Panc1 (cell line): ENCODE data around the gene PCYT2.

ENCODE experiments used
- CTCF ChIP-seq: fragments of 450-650 bp; IDR thresholded peaks from 2 replicates; pipeline ENCODE4 v1.5.1; 2017; ENCODE audit warnings: mild to moderate bottlenecking
- POLR2AphosphoS5 ChIP-seq: IDR thresholded peaks from 2 replicates; pipeline ENCODE4 v1.6.1; 2012; ENCODE audit warnings: mild to moderate bottlenecking, low read depth, low read length, moderate library complexity

- TF ChIP-seq CTCF (no peak), POLR2AphosphoS5 (peak; percentile 80)
These were observed 6.5 kb upstream of the PCYT2 start, which contains the start of gene SIRT7 for GRCh38 chr17:81917565-81918332.
